ENCODE measurements around the gene COL5A2.

The COL5A2 gene

DNA sequence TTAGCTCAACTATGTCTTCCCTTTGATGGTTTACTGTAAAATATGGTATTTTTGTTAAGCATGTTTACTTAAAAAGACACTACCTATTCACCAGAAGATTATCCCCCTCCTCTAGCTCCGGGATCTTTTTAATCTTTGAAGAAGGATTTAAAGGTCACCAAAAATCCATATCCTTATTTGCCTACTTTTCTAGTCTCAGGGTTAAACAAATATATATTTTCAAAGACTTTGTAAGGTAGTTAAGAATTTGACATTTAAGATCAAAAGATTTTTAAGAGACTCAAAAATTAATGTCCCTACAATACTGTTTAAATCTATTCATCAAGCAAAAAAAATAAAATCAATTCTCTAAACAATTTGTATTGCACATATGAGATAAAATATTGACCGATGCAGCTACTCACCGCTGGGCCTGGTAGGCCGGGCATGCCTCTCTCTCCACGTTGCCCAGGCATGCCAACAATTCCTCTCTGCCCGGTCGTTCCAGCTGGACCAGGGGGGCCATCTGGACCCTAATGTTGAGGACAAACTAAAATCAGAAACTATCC, 129.3 kb downstream of the COL5A2 start:
- no peak for DNase-seq (ENCODE audit: low read depth in 2 of 2)

DNA sequence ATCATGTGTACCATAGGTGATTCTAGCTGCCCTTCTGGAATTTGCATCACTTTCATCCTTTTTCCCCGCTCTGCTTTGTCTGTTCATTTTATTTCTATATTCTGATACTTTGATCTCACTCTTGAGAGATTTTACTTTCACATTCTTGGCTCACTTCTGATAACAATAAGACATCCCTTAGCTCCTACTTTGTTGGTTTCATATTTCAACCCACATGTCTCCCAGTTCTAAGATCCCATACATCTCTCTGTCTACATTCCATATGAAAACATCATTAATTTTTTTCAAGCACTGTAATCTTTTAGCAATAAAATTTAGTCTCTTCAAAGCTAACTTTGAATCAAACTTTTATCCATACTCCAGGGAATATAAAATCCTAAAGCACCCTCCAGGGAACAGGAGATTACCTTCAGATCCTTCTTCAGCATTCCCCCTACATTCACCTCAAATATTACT, 129.8 kb downstream of the COL5A2 start:
- no peak for DNase-seq (ENCODE audit: low read depth in 2 of 2)

- DNase-seq (ENCODE audit: low read depth in 2 of 2): no peak
These were observed 131.4 kb downstream of the COL5A2 start for GRCh38 chr2:189048189-189048588.

DNA sequence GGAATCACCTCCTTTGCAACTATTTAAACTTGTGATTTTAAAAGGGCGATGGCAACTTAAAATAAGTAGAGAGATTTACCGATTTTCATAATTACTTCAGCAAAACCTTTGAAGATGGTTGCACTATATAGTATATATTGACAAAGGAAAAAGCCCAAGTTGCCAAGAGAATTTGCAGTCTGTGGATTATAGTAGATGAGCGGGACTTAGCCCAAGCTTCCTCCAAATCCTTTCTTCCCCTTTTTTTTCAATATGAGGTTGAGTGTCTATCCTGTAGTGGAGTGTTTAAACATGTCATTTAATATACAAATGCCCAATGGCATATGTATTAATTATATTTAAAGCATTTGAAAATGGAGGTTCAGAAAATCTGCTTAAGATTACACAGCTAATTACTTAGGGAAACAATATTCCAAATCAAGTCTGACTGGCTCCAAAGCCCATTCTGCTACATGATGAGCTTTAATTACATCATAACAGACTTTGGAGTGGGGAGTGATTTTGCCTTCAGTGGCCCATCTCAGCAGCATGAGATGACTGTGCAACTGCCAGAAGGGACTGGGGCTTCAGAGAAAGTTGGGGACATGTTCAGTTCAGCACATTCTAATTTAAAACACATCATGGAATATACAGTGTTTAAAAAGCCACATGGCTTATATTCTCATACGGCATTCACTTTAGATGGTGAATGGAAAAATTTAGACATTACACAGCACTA, 132.2 kb downstream of the COL5A2 start:
- DNase-seq (ENCODE audit: low read depth in 2 of 2): no peak

GRCh38 chr2:189046320-189046719, 133.2 kb downstream of the COL5A2 start:
- no peak for DNase-seq (ENCODE audit: low read depth in 2 of 2)

DNA sequence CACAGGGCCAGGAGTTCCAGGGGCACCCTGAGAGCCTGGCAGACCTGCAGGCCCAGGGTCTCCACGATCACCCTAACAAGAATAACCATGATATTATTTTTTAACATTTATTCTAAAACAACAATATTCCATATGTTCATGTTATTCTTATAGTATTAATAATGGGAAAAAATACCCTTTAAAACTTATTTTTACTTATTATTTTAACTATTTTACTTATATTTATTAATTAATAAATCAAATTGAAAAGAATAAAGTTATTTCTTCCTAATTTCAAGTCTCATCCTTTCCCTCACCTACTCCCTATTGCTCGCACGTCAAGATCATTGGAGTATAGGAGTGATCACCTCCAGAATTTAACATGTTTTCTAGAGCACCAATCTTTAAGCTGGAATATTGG, 133.7 kb downstream of the COL5A2 start:
- DNase-seq (ENCODE audit: low read depth in 2 of 2): no peak

GRCh38 chr2:189037518-189037917, 142.0 kb downstream of the COL5A2 start:
- no peak for DNase-seq (ENCODE audit: low read depth in 2 of 2)

- DNase-seq (ENCODE audit: low read depth in 2 of 2): no peak
These were observed 154.5 kb downstream of the COL5A2 start for GRCh38 chr2:189024901-189025618.

GRCh38 chr2:189022492-189022891, 157.1 kb downstream of the COL5A2 start:
- DNase-seq (ENCODE audit: low read depth in 2 of 2): no peak

DNA sequence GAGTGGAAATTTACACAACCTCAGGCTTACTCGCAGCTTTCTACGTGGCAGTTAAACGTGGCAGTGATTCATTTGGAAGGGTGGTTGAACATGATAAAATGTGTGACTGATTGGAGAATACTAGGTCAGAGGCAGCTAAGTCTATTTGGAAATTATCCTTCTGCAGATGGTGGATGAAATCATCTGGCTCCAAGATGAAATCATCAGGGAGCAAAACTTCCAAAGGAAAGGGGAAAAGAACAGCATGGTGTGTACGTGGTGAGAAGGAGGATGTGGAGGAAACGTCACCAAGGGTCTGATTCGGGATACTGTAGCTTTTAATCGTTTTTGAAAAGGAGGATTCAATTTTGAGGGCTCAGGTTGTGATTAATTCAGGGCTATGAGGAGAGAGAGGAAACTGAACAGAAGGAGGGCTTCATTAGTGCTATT, 157.5 kb downstream of the COL5A2 start:
- DNase-seq (ENCODE audit: low read depth in 2 of 2): no peak

DNA sequence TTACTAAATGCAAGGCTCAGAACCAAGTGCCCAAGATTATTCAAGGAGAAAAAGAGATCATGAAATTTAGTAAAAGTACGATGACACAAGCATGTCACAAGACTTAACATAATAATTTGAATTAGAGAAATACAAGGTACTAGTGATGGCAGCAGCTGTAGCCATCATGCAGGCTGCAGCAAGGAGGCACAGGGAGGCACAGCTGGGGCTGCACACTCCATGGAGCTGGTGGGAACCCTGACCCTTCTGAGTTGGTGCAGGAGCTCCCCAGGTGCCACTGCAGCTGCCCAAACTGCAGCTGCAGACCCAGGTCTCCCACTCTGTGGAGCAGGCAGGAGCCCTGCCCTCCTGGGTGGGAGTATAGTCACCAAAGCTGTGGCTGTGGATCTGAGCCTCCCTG, 159.4 kb downstream of the COL5A2 start:
- no peak for DNase-seq (ENCODE audit: low read depth in 2 of 2)

DNA sequence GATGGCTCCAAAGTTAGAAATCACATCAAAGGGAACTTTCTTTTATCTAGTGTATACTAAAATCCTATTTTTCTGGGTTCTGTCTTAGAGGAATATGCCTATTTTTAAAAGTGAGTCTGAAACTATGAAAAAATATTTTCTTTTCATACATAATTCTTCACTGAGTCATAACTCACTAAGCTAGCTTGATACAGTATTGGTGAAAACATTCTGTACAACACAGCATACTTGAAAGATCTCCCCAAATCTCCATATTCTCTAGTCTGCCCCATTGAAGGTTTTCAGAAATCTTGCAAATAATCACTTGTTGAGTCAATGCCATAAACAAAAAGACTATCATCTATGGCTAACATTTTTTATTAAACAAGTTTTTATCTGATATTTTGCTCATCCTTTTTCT, 160.9 kb downstream of the COL5A2 start:
- DNase-seq (ENCODE audit: low read depth in 2 of 2): no peak

DNA sequence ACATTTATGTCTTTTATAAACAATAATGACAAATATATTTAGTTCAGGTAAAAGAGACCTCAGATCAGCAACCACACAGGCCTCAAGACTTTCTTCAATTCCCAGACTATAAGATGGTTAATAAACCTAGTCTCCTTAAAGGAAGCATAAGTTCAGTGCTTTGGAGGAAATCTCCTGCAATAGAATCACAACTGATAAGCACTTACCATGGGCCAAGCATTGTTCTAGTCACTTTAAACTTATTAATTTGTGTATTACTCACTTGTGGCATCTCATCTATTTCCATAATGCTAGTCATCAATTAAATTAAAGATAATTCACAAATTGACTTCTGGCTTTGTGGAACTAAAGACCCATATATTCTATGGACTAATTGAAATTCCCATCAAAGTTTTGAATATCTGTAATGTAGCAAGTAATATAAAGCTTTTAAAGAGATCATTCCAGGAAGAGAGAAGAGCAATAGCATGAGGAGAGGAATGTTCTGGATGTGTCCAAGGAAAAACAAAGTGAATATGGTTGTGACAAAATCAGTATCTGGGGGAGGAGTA, 163.2 kb downstream of the COL5A2 start:
- no peak for DNase-seq (ENCODE audit: low read depth in 2 of 2)

GRCh38 chr2:189015359-189015758, 164.2 kb downstream of the COL5A2 start:
- DNase-seq (ENCODE audit: low read depth in 2 of 2): no peak

DNA sequence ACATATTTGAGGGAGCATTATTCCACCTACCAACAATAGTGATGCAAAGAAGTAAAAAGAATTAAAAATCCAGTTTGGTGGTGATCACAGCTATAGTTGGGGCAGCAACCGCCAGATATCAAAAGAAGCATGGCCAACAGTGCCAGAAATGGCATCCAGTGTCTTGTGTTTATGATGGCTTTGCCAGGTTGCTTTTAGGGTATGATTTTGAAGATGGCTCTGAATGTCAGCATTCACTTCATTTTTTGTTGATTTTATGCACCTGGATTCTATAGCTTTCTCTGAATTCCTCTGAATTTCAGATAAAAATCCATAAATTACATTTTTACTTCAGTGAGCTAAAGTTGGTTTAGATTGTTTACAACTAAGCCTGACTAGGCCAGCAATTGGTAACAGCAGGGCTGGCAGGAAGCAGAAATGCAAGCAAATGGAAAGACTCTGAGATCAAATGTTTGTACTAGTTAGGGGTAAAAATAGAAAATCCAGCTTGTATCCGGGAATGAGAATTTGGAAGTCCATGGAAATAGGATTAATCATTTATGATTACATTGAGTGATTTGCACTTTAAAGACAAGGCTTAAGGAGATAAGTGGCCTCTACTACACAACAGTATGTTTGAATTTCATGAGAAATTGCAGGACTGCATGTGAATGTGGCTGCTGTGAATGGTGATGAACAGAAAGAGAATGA, 165.0 kb downstream of the COL5A2 start:
- no peak for DNase-seq (ENCODE audit: low read depth in 2 of 2)

DNA sequence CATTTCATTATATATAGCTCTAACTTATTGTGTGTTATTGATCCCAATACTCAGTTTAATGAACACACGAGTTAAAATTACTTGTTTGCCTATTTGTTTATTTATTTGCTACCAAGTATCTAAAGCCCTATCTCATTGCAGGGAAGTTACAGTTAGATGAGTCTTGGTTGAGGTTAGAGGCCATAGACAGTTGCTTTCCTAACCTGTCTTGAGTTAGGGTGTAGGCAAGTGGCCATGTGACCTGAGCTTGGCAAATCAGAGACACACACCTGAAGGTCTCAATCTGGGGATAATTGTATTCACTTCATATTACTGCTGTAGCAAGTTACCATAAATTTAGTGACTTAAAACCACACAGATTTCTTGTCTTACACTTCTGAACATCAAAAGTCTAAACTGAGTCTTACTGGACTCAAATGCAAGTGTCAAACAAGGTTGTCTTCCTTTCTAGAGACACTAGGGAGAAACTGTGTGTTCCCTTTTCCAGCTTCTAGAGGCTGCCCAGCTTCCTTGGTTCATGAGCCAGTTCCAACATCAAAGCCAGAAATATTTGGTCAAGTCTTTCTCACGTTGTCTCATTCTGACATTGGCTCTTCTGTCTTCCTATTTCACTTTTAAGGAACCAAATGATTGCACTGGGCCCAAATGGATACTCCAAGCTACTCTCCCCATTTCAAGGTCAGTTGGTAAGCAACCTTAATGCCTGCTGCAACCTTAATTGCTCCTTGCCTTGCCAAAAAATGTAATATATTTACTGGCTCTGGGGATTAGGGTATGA, 165.7 kb downstream of the COL5A2 start:
- DNase-seq (ENCODE audit: low read depth in 2 of 2): no peak

GRCh38 chr2:189013031-189013430, 166.5 kb downstream of the COL5A2 start:
- DNase-seq (ENCODE audit: low read depth in 2 of 2): no peak

- DNase-seq (ENCODE audit: low read depth in 2 of 2): no peak
These were observed 167.2 kb downstream of the COL5A2 start for GRCh38 chr2:189012351-189012750.

GRCh38 chr2:189010536-189010935, 169.0 kb downstream of the COL5A2 start:
- DNase-seq (ENCODE audit: low read depth in 2 of 2): no peak

DNA sequence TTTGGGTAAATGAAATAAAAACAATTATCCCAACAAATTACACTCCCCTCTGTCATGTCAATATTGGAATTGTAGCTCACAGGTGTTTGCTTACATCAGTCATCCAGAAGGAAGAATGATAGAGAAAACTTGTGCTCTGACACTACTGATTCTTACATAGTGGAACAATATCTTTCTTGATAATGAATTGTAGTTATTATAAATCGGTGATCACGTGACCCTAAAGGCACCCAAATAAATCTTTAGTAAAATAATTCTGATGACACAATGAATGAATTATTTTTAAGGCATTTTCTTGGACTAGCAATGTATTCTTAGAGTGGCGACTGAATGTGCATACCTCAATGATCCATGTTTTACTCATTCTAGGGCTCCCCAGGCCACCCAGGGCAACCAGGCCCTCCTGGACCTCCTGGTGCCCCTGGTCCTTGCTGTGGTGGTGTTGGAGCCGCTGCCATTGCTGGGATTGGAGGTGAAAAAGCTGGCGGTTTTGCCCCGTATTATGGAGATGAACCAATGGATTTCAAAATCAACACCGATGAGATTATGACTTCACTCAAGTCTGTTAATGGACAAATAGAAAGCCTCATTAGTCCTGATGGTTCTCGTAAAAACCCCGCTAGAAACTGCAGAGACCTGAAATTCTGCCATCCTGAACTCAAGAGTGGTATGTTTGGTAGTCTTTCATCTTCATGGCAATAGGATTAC, 170.9 kb downstream of the COL5A2 start:
- DNase-seq (ENCODE audit: low read depth in 2 of 2): no peak

DNA sequence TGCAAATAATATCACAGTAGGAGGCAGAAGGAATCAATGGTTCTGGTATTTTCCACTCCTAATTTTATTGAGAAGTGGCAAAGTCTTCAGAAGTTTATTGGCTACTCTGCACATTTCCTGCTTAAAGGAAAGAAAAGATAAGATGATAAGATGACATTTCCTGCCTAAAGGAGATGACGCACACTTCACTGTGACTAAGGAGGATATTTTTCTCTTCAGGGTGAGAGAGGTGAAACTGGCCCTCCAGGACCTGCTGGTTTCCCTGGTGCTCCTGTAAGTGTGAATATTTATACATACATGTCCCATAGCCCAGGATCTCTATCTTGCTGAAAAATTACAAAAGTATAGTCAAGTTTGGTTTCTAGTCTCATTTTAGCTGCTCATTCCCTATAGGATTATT, 177.5 kb downstream of the COL5A2 start:
- DNase-seq (ENCODE audit: low read depth in 2 of 2): no peak
